HG03571 (cell line): ENCODE results near the gene FCHO2.

Experiments used
- ATAC-seq: cut with Tn5 transposase; IDR thresholded peaks from one replicate; pipeline ENCODE4 v1.9.1; 2021; ENCODE audit not compliant: unreplicated experiment

Gene FCHO2

GRCh38 chr5:73131711-73132425 is 176.0 kb downstream of the FCHO2 start:
- no peak for ATAC-seq

GRCh38 chr5:73132759-73133158 is 176.9 kb downstream of the FCHO2 start:
- ATAC-seq, result no peak

- ATAC-seq, result no peak
Observed at GRCh38 chr5:73135021-73135420, 179.2 kb downstream of the FCHO2 start.

GRCh38 chr5:73135429-73136054 is 179.7 kb downstream of the FCHO2 start:
- peak; percentile 53 for ATAC-seq

- no peak for ATAC-seq
Observed at GRCh38 chr5:73136055-73136562, 180.3 kb downstream of the FCHO2 start.

- ATAC-seq, result no peak
Observed at GRCh38 chr5:73137563-73138530, 182.0 kb downstream of the FCHO2 start.

- ATAC-seq, result no peak
Observed at GRCh38 chr5:73139485-73139884, 183.6 kb downstream of the FCHO2 start.
